Endodermal cell (in vitro differentiated cells): Measurements from ENCODE around the gene IL10RA. TPM values are rescaled to one million over a fixed set of nuclear protein-coding genes. Genes with fewer than 3 reads are reported as not detected.

Experiments
- DNase-seq: peaks from one replicate; pipeline ENCODE4 v3.0.0-alpha.2; 2017
- H3K27ac ChIP-seq: 2 replicates; pipeline ENCODE4 v1.5.1; 2013; ENCODE audit warnings: mild to moderate bottlenecking, low read depth, low read length, moderate library complexity
- H3K27me3 ChIP-seq: 2 replicates; pipeline ENCODE4 v1.6.1; 2013; ENCODE audit warnings: mild to moderate bottlenecking, low read length, moderate library complexity; ENCODE audit not compliant: insufficient read depth, control insufficient read depth, poor library complexity, severe bottlenecking
- H3K36me3 ChIP-seq: 2 replicates; pipeline ENCODE4 v1.7.0; 2013; ENCODE audit warnings: mild to moderate bottlenecking, low read length, moderate library complexity; ENCODE audit not compliant: control insufficient read depth, insufficient read depth
- H3K4me1 ChIP-seq: one replicate; pipeline ENCODE4 v1.7.0; 2013; ENCODE audit warnings: low read length; ENCODE audit not compliant: control insufficient read depth, insufficient read depth
- H3K4me3 ChIP-seq: 2 replicates; pipeline ENCODE4 v1.5.1; 2013; ENCODE audit warnings: mild to moderate bottlenecking, low read length, moderate library complexity
- H3K9ac ChIP-seq: 2 replicates; pipeline ENCODE4 v1.6.1; 2013; ENCODE audit warnings: mild to moderate bottlenecking, low read length, moderate library complexity; ENCODE audit not compliant: poor library complexity, severe bottlenecking; ENCODE audit errors: extremely low read depth
- H3K9me3 ChIP-seq: 2 replicates; pipeline ENCODE4 v1.6.1; 2013; ENCODE audit warnings: mild to moderate bottlenecking, low read length, moderate library complexity; ENCODE audit not compliant: control insufficient read depth
- H3K27ac Mint-ChIP-seq: 2 replicates; pipeline ENCODE4 v1.8.0; 2020; ENCODE audit warnings: mixed read lengths
- H3K27me3 Mint-ChIP-seq: 2 replicates; pipeline ENCODE4 v1.8.0; 2021; ENCODE audit warnings: mild to moderate bottlenecking, mixed read lengths; ENCODE audit not compliant: insufficient read depth
- H3K36me3 Mint-ChIP-seq: 2 replicates; pipeline ENCODE4 v1.8.0; 2020; ENCODE audit warnings: low read depth, mixed read lengths
- H3K4me1 Mint-ChIP-seq: 2 replicates; pipeline ENCODE4 v1.8.0; 2020; ENCODE audit warnings: mixed read lengths
- H3K4me3 Mint-ChIP-seq: 2 replicates; pipeline ENCODE4 v1.8.0; 2020; ENCODE audit warnings: mild to moderate bottlenecking, moderate library complexity, mixed read lengths
- H3K9me3 Mint-ChIP-seq: 2 replicates; pipeline ENCODE4 v1.8.0; 2020; ENCODE audit warnings: mild to moderate bottlenecking, mixed read lengths
- WGBS, 2 experiments: methylation state at CpG; one replicate each; pipeline versions ENCODE4 v1.1.5 to v1.1.7; 2013; ENCODE audit warnings: missing lambda C conversion rate in 2 of 2, mixed read lengths in 1 of 2; ENCODE audit not compliant: insufficient coverage in 1 of 2, insufficient read length in 1 of 2; 5-methylcytosine and 5-hydroxymethylcytosine counted together
- total RNA-seq, 2 donors: library from RNA; stranded (reverse); fragmentation: NEBNext Ultra II Directional in 1 of 2; extraction: Animal tissue kit (Norgen Biotek cat#: 25700) in 1 of 2; gene quantifications; 2 replicates in 1 of 2; 3 replicates in 1 of 2; pipeline ENCODE4 v1.2.1, GENCODE V29; 2021
- TF ChIP-seq, protein P1 (sequence below): fragments of 200-600 bp; sonication (generic); conservative IDR thresholded peaks from 2 replicates; pipeline ENCODE4 v1.5.0; 2021; ENCODE audit warnings: antibody characterized with exemption, mild to moderate bottlenecking

Gene IL10RA
- total RNA-seq, 2 donors from 2014 or later: 0.46 to 0.51 TPM

DNA sequence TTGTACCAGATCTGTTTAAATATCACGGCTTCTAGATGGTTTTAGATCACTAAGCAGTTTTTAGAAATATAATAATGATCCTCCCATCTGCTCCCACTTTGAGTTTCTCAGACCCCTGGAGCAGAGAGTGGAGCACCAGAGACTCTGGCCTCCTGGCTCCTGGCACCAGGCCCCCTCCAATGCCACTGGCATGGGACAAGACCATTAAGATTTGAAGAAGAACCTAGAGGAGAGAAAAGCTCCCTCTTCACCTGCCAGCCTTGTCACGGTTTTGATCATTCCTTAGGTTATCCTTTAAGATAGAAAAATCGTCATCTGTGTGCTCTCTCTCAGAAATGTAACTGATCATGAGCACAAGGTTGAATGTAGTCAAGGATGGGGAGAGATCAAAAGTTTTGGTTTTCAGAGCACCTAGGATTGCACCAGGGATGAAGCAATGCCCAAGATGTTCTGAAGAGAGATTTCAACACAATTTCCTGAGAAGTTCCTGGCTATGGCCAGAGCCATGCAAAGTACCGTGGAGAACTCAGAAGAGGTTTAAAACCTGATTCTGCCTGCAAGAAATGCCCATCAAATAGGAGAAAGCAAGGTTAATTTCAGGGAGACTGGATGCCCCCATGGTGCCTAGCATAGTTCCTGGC lies 22.2 kb downstream of the IL10RA start:
- Histone ChIP-seq H3K9me3 (no peaks in the 10 kb centered on the region), H3K4me1 (no peaks in the 10 kb centered on the region), H3K4me3 (no peak overlapping the region), H3K9ac (no peak overlapping the region), H3K27ac (no peak overlapping the region), H3K27me3 (no peaks in the 10 kb centered on the region), H3K36me3 (no peaks in the 10 kb centered on the region)
- H3K9me3 Mint-ChIP-seq: peaks cover 9% of the 10 kb centered on the region
- TF ChIP-seq, protein P1, sequence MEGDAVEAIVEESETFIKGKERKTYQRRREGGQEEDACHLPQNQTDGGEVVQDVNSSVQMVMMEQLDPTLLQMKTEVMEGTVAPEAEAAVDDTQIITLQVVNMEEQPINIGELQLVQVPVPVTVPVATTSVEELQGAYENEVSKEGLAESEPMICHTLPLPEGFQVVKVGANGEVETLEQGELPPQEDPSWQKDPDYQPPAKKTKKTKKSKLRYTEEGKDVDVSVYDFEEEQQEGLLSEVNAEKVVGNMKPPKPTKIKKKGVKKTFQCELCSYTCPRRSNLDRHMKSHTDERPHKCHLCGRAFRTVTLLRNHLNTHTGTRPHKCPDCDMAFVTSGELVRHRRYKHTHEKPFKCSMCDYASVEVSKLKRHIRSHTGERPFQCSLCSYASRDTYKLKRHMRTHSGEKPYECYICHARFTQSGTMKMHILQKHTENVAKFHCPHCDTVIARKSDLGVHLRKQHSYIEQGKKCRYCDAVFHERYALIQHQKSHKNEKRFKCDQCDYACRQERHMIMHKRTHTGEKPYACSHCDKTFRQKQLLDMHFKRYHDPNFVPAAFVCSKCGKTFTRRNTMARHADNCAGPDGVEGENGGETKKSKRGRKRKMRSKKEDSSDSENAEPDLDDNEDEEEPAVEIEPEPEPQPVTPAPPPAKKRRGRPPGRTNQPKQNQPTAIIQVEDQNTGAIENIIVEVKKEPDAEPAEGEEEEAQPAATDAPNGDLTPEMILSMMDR: no peak
- no peak for DNase-seq
- H3K27me3 Mint-ChIP-seq: peaks cover 18% of the 10 kb centered on the region
- no peaks in the 10 kb centered on the region for H3K4me1 Mint-ChIP-seq
- WGBS, 2 experiments: 88 to 96% methylated on average over 3 to 4 of the region's 4 CpGs
- H3K27ac Mint-ChIP-seq: no peak overlapping the region
- no peak overlapping the region for H3K4me3 Mint-ChIP-seq
- H3K36me3 Mint-ChIP-seq: no peaks in the 10 kb centered on the region

- 93% methylated on average over 7 to 9 of the region's 9 CpGs for WGBS, 2 experiments
- Histone ChIP-seq H3K36me3 (no peaks in the 10 kb centered on the region), H3K4me3 (no peak overlapping the region), H3K4me1 (no peaks in the 10 kb centered on the region), H3K27me3 (no peaks in the 10 kb centered on the region), H3K9ac (no peak overlapping the region), H3K27ac (no peak overlapping the region), H3K9me3 (no peaks in the 10 kb centered on the region)
- no peaks in the 10 kb centered on the region for H3K9me3 Mint-ChIP-seq
- H3K27me3 Mint-ChIP-seq: peaks cover 19% of the 10 kb centered on the region
- H3K36me3 Mint-ChIP-seq: no peaks in the 10 kb centered on the region
- no peak for DNase-seq
- TF ChIP-seq, protein P1: no peak
- no peak overlapping the region for H3K4me3 Mint-ChIP-seq
- H3K4me1 Mint-ChIP-seq: no peaks in the 10 kb centered on the region
- no peak overlapping the region for H3K27ac Mint-ChIP-seq
Measured at GRCh38 chr11:118009864-118010737, 23.9 kb downstream of the IL10RA start.

GRCh38 chr11:118010738-118011461 lies 24.7 kb downstream of the IL10RA start:
- H3K27me3 Mint-ChIP-seq: peaks cover 14% of the 10 kb centered on the region
- TF ChIP-seq, protein P1: no peak

More at GRCh38 chr11:118010738-118011461, 24.7 kb downstream of the IL10RA start:
- Histone ChIP-seq H3K27me3 (no peaks in the 10 kb centered on the region), H3K36me3 (no peaks in the 10 kb centered on the region), H3K9ac (no peak overlapping the region), H3K27ac (no peak overlapping the region), H3K4me3 (no peak overlapping the region), H3K9me3 (no peaks in the 10 kb centered on the region), H3K4me1 (no peaks in the 10 kb centered on the region)
- DNase-seq: no peak
- H3K27ac Mint-ChIP-seq: no peak overlapping the region
- no peaks in the 10 kb centered on the region for H3K4me1 Mint-ChIP-seq
- no peak overlapping the region for H3K4me3 Mint-ChIP-seq
- H3K36me3 Mint-ChIP-seq: no peaks in the 10 kb centered on the region
- WGBS, 2 experiments: 88 to 93% methylated on average over 15 to 21 of the region's 21 CpGs
- no peaks in the 10 kb centered on the region for H3K9me3 Mint-ChIP-seq
